Measurements from ENCODE around the gene BTNL9.

GRCh38 chr5:181064987-181065386 is 24.9 kb downstream of the BTNL9 start:
- TF ChIP-seq CTCF (conservative IDR thresholded peaks at IDR 0.05 in 1 of 2, IDR thresholded peaks at IDR 0.05 in 1 of 2; ENCODE audit: extremely low read depth in 1 of 2, insufficient read depth in 1 of 2, low read depth in 1 of 2, low read length in 2 of 2) (no peak), EZH2 (IDR thresholded peaks at IDR 0.05; ENCODE audit: borderline replicate concordance, low read length) (no peak)
